Tibial nerve (tissue), 3 donors: ENCODE results near the gene C8G.

Experiments
- POLR2A ChIP-seq, 2 donors: fragments of 450-650 bp; IDR thresholded peaks; one replicate each; pipeline ENCODE4 v1.6.1; 2017; ENCODE audit warnings: antibody characterized with exemption in 2 of 2, mild to moderate bottlenecking in 2 of 2, moderate library complexity in 2 of 2
- TF ChIP-seq, protein P1 (sequence below), 5 experiments: fragments of 200-600 bp in 3 of 5; fragments of 450-650 bp in 2 of 5; sonication (generic) in 3 of 5; IDR thresholded peaks; one replicate each; pipeline ENCODE4 v1.5.1; 2016 to 2019; ENCODE audit warnings: antibody characterized with exemption in 5 of 5, mild to moderate bottlenecking in 3 of 5, moderate library complexity in 2 of 5

DNA sequence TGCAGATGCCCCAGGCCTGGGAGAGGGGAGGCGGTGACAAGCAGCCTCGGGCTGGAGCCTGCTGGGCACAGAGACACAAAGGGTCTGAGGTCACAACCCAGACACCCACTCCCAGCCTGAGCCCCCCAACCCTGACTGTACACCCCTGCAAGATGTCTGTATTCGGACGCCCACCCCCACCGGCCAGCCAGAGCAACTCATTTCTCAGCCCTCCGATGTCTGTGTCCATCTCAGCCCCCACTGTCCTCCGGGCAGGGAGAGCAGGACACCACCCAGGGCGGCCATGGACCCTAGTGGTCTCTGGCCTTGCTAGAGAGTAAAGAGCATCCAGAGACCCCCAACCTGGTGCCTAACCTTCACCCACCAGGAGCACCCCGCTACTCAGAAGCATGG lies 10.9 kb downstream of the C8G start:
- TF ChIP-seq, protein P1, sequence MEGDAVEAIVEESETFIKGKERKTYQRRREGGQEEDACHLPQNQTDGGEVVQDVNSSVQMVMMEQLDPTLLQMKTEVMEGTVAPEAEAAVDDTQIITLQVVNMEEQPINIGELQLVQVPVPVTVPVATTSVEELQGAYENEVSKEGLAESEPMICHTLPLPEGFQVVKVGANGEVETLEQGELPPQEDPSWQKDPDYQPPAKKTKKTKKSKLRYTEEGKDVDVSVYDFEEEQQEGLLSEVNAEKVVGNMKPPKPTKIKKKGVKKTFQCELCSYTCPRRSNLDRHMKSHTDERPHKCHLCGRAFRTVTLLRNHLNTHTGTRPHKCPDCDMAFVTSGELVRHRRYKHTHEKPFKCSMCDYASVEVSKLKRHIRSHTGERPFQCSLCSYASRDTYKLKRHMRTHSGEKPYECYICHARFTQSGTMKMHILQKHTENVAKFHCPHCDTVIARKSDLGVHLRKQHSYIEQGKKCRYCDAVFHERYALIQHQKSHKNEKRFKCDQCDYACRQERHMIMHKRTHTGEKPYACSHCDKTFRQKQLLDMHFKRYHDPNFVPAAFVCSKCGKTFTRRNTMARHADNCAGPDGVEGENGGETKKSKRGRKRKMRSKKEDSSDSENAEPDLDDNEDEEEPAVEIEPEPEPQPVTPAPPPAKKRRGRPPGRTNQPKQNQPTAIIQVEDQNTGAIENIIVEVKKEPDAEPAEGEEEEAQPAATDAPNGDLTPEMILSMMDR (IDR thresholded peaks at IDR 0.05): no peak
- TF ChIP-seq POLR2A (IDR thresholded peaks at IDR 0.05): no peak
